Measurements from ENCODE around the gene TAT.
"Not testable (repeated sequence)": the region's sequence is repeated elsewhere in the genome, so short reads cannot be mapped to it uniquely, and the experiment has no call there.

The TAT gene

GRCh38 chr16:71576971-71577370, at the start of gene TAT:
Gene TAT, minus strand, starts transcription at chr16:71577092. Its CDS starts 677 bp downstream, at chr16:71576415.
- DNase-seq (ENCODE audit: low read depth, low spot score) = no peak

GRCh38 chr16:71626018-71626857, 49.3 kb upstream of the TAT start, which contains the start of gene MARVELD3:
Gene MARVELD3, plus strand, starts transcription at chr16:71626184. Its CDS starts 46 bp downstream, at chr16:71626230.
- no peak for DNase-seq (ENCODE audit: low read depth, low spot score)

GRCh38 chr16:71625113-71625850, 48.4 kb upstream of the TAT start:
- no peak for DNase-seq (ENCODE audit: low read depth, low spot score)

- no peak for DNase-seq (ENCODE audit: low read depth, low spot score)
These were observed 46.7 kb upstream of the TAT start for GRCh38 chr16:71623597-71623996.

GRCh38 chr16:71622088-71622487, 45.2 kb upstream of the TAT start:
- no peak for DNase-seq (ENCODE audit: low read depth, low spot score)

- no peak for DNase-seq (ENCODE audit: low read depth, low spot score)
These were observed 41.5 kb upstream of the TAT start for GRCh38 chr16:71618429-71618828.

- not testable (repeated sequence) for DNase-seq (ENCODE audit: low read depth, low spot score)
These were observed 38.1 kb upstream of the TAT start for GRCh38 chr16:71614956-71615355.

- DNase-seq (ENCODE audit: low read depth, low spot score) = peak; percentile 59
These were observed 34.3 kb upstream of the TAT start for GRCh38 chr16:71610936-71611871.

GRCh38 chr16:71610447-71610846, 33.6 kb upstream of the TAT start:
- no peak for DNase-seq (ENCODE audit: low read depth, low spot score)

- DNase-seq (ENCODE audit: low read depth, low spot score) = no peak
These were observed 32.2 kb upstream of the TAT start for GRCh38 chr16:71609066-71609465.

- DNase-seq (ENCODE audit: low read depth, low spot score) = no peak
These were observed 23.9 kb upstream of the TAT start for GRCh38 chr16:71600822-71601221.

GRCh38 chr16:71598426-71598825, 21.5 kb upstream of the TAT start:
- DNase-seq (ENCODE audit: low read depth, low spot score) = not testable (repeated sequence)

GRCh38 chr16:71595340-71595826, 18.5 kb upstream of the TAT start:
- DNase-seq (ENCODE audit: low read depth, low spot score) = not testable (repeated sequence)

GRCh38 chr16:71594000-71594646, 17.2 kb upstream of the TAT start:
- no peak for DNase-seq (ENCODE audit: low read depth, low spot score)

GRCh38 chr16:71593048-71593999, 16.4 kb upstream of the TAT start:
- DNase-seq (ENCODE audit: low read depth, low spot score) = no peak

GRCh38 chr16:71591917-71592316, 15.0 kb upstream of the TAT start:
- DNase-seq (ENCODE audit: low read depth, low spot score) = no peak

- DNase-seq (ENCODE audit: low read depth, low spot score) = no peak
These were observed 13.7 kb upstream of the TAT start for GRCh38 chr16:71590584-71590983.

GRCh38 chr16:71590071-71590470, 13.2 kb upstream of the TAT start:
- not testable (repeated sequence) for DNase-seq (ENCODE audit: low read depth, low spot score)

GRCh38 chr16:71589334-71589733, 12.4 kb upstream of the TAT start:
- DNase-seq (ENCODE audit: low read depth, low spot score) = not testable (repeated sequence)

- DNase-seq (ENCODE audit: low read depth, low spot score) = no peak
These were observed 8.4 kb upstream of the TAT start for GRCh38 chr16:71585318-71585703.

Measured in activated naive CD8-positive, alpha-beta T cell treated with anti-CD3 and anti-CD28 coated beads, Interleukin-2, amount 50 U/mL, for 16 hours (primary cell).